CD1c-positive myeloid dendritic cell (primary cell): Measurements from ENCODE around the gene NDRG2.

Experiments used
- DNase-seq: peaks from one replicate; pipeline ENCODE4 v3.0.0-alpha.2; 2016; ENCODE audit errors: extremely low spot score

The NDRG2 gene

DNA sequence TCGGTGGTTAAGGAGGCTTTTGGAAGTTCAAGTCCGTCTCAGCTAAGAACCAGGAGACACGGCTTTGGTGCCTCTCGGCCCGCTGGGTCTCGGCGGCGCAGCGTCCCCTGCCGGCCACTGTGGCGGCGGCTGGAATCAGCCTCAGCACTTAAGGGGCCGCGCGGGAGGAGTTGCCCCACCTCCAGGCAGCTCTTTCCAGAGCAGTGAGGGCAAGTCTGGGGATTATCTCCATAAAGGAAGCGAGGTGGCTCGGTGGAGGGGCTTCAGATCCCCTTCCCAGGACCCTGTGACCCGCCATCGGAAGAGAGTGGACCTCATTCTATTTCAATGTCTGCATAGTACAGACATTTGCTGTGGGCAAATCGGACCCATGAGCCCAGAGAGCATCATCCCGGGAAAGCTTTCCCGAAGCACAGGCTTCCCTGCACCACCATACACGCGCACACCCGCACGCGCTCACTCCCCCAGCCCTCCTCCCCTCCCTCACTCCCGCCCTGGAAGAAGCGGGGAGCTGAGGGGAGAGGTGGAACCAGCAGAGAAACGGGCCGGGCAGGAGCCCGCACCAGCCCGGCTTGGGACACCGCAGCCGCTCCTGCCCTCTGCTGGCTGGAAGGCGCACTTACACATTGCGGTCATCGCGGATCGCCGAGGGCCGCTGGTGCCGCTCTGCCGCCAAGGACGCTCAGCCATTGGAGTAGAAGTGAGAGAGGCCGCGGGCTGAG, 53.7 kb downstream of the NDRG2 start:
- DNase-seq, result peak; percentile 89

DNA sequence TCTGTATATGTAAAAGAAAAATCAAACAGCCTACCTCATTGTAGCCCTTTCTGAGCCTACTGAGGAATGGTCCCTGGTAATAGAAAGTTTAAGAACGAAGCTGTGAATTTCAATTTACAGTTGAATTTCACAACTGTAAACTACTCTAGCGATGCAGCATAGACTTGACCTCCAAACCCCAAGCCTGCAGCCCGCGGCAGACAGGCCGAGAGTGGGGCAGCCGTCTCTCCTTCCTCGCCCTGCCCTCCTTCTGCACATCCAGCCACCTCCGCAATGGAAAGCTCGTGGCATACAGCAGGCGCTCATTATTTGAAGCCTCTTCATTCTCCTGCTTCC, 54.2 kb downstream of the NDRG2 start:
- DNase-seq, result no peak

DNA sequence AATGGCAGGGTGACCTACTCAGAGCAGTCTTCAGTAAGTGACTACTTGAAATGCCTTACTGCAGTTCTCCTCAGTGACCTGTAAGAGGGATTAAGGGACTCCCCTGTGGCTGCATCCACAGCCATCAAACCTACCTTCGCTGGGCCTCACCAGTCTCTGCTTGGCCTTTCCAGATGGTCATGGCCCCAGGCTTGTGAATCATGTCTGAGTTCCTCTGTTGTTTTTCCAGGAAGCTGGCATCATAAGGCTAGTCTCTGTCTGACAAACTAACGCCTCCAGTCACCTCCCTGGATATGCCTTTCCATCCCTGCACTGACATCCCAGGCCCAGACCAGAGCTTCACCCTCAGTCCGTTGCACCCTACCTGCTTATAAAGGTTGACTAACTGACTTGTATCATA, 55.5 kb downstream of the NDRG2 start:
- DNase-seq, result no peak
